MCF 10A (cell line): ENCODE data around the gene TNS3. TPM values are rescaled to one million over a fixed set of nuclear protein-coding genes. Genes with fewer than 3 reads are reported as not detected.
A peak's percentile ranks its signal among the peaks of the same experiment; 100 is the strongest.

Source experiments
- BruUV-seq: library from RNA; stranded (reverse); fragments of 400-500 nt; replicated peaks from 2 replicates; lab custom pipeline; 2021; lab: Mats Ljungman, UMichigan
- CTCF ChIA-PET: fragments of 300-600 bp; sonication (Branson Sonifier 250); formaldehyde crosslinking; extraction: SDS; loops from one replicate; lab custom pipeline; 2021; ENCODE audit warnings: antibody characterized with exemption, inconsistent platforms; lab: Yijun Ruan, JAX
- POLR2A ChIA-PET: fragments of 300-600, 350-650 bp; sonication (Branson Sonifier 250); formaldehyde crosslinking; extraction: SDS; loops from one replicate; lab custom pipeline; 2020; ENCODE audit warnings: antibody characterized with exemption, inconsistent platforms; lab: Yijun Ruan, JAX
- DNase-seq: peaks from one replicate; pipeline ENCODE4 v3.0.0-alpha.2; 2018; ENCODE audit not compliant: unreplicated experiment
- H3K27ac Mint-ChIP-seq: one replicate; pipeline ENCODE4 v1.8.0; 2022; ENCODE audit warnings: mild to moderate bottlenecking, low read depth, mixed read lengths; ENCODE audit not compliant: unreplicated experiment
- H3K27me3 Mint-ChIP-seq: one replicate; pipeline ENCODE4 v1.8.0; 2022; ENCODE audit warnings: mixed read lengths; ENCODE audit not compliant: insufficient read depth, unreplicated experiment
- H3K36me3 Mint-ChIP-seq: one replicate; pipeline ENCODE4 v1.8.0; 2022; ENCODE audit warnings: mild to moderate bottlenecking, moderate library complexity, mixed read lengths; ENCODE audit not compliant: insufficient read depth, unreplicated experiment
- H3K4me1 Mint-ChIP-seq: one replicate; pipeline ENCODE4 v1.8.0; 2022; ENCODE audit warnings: mixed read lengths; ENCODE audit not compliant: insufficient read depth, unreplicated experiment
- H3K4me3 Mint-ChIP-seq: one replicate; pipeline ENCODE4 v1.8.0; 2022; ENCODE audit warnings: mild to moderate bottlenecking, moderate library complexity, mixed read lengths; ENCODE audit not compliant: unreplicated experiment
- H3K9me3 Mint-ChIP-seq: one replicate; pipeline ENCODE4 v1.8.0; 2022; ENCODE audit warnings: mixed read lengths; ENCODE audit not compliant: unreplicated experiment
- intact Hi-C: fragments of 100-400 bp; cut with micrococcal nuclease; formaldehyde crosslinking; loops from 2 replicates; pipeline ENCODE4 v1.14.1; 2022
- total RNA-seq: library from RNA; stranded (reverse); gene quantifications from 2 replicates; pipeline ENCODE4 v1.2.3, GENCODE V29; 2022
- TF ChIP-seq, protein P1 (sequence below): fragments of 200-600 bp; IDR thresholded peaks from one replicate; pipeline ENCODE4 v1.8.0; 2022; ENCODE audit warnings: antibody characterized with exemption, mild to moderate bottlenecking; ENCODE audit not compliant: unreplicated experiment

TNS3 gene
- total RNA-seq, 1 experiment from 2014 or later, result 30.1 TPM

DNA sequence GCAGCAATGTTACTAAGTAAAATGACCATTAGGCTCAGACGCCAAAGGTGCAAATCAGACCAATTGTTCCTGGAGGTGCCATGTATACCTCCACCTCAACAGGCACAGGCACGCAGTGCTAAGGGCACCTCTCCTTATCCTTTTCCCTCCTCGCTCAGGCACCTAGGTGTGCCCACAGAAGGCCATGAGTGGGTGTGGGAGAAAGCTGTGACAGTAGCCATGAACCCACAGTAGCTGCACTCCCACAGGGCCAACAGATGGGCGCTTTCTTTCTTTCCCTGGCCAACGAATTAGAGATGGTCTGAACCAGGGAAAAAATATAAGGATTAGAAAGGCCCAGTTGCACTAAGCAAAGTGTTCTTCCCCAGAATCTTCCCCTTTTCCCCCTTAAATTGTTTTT, 15.5 kb upstream of the TNS3 start:
- intact Hi-C loops, result no loop called here
- Mint-ChIP-seq H3K4me1 (peaks cover 50% of the 10 kb centered on the region), H3K36me3 (no peaks in the 10 kb centered on the region), H3K27me3 (no peaks in the 10 kb centered on the region), H3K27ac (peak overlapping the region; percentile 56), H3K9me3 (peaks cover 7% of the 10 kb centered on the region), H3K4me3 (peak overlapping the region; percentile 40)
- TF ChIP-seq, protein P1, sequence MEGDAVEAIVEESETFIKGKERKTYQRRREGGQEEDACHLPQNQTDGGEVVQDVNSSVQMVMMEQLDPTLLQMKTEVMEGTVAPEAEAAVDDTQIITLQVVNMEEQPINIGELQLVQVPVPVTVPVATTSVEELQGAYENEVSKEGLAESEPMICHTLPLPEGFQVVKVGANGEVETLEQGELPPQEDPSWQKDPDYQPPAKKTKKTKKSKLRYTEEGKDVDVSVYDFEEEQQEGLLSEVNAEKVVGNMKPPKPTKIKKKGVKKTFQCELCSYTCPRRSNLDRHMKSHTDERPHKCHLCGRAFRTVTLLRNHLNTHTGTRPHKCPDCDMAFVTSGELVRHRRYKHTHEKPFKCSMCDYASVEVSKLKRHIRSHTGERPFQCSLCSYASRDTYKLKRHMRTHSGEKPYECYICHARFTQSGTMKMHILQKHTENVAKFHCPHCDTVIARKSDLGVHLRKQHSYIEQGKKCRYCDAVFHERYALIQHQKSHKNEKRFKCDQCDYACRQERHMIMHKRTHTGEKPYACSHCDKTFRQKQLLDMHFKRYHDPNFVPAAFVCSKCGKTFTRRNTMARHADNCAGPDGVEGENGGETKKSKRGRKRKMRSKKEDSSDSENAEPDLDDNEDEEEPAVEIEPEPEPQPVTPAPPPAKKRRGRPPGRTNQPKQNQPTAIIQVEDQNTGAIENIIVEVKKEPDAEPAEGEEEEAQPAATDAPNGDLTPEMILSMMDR, result no peak
- BruUV-seq, result no TSS peak
- DNase-seq, result no peak
- ChIA-PET CTCF (interaction anchor here (0.6 to 1.7 kb wide), 4 partner anchors 13 to 331 kb away, joined by 3 to 6 read pairs (median 4); no protein-coding TSS in a partner anchor), POLR2A (interaction anchor here (0.6 to 3.2 kb wide), 9 partner anchors 10 to 244 kb away, joined by 3 to 10 read pairs (median 4); partner anchors contain the start of gene TNS3)

DNA sequence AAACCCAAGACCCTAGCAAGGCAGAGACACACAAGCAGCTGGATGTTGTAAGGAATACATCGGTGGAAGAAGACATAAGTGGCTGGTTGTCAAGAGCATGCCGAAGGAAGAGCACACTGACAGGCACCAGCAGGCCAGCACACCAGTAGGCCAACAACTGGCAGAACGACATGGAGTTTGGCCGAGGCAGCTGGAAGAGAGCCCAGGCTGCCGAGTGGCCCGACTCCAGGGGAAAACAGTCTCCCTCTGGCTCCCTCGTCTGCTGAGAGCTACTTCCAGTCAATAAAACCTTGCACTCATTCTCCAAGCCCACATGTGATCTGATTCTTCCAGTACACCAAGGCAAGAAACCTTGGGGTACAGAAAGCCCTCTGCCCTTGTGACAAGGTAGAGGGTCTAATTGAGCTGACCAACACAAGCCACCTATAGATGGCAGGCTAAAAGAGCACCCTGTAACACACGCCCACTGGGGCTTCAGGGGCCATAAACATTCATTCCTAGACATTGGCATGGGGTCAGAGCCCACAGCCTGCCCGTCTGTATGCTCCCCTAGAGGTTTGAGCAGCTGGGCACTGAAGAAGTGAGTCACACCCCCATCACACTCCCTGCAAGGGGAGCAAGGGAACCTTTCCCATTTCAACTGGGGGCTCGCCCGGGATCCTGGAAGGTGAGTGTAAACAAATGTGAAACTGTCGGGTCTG, 14.7 kb upstream of the TNS3 start:
- H3K36me3 Mint-ChIP-seq, result no peaks in the 10 kb centered on the region
- TF ChIP-seq, protein P1, result no peak
- intact Hi-C loops, result no loop called here
- H3K4me1 Mint-ChIP-seq, result peaks cover 50% of the 10 kb centered on the region
- peak overlapping the region; percentile 40 for H3K4me3 Mint-ChIP-seq
- no peaks in the 10 kb centered on the region for H3K27me3 Mint-ChIP-seq
- ChIA-PET POLR2A (interaction anchor here (0.6 to 3.2 kb wide), 9 partner anchors 9 to 245 kb away, joined by 3 to 10 read pairs (median 4); partner anchors contain the start of gene TNS3), CTCF (interaction anchor here (0.6 to 1.7 kb wide), 8 partner anchors 9 to 330 kb away, joined by 3 to 6 read pairs (median 4); no protein-coding TSS in a partner anchor)
- peak overlapping the region; percentile 56 for H3K27ac Mint-ChIP-seq
- peak; percentile 84 for DNase-seq
- BruUV-seq, result no TSS peak
- peaks cover 7% of the 10 kb centered on the region for H3K9me3 Mint-ChIP-seq

DNA sequence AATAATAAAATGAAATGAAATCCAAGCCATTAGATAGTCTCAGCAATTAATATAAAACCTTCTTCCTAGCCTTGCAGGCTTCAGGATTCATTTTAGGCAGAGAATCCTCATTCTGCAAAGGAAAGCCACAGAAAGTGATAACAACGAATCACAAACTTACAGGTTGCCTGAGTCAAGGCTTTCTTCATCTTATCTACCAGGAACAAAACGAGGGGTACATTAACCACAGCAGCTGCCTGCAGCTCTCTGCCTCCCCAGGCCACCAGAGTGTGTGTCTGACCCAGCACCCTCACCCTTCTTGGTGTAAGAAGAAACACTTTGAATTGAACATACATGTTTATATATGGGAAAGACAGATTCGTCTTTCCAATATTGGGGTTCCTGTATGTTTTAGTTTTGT, 12.5 kb upstream of the TNS3 start:
- no peak for DNase-seq
- H3K36me3 Mint-ChIP-seq, result no peaks in the 10 kb centered on the region
- no peak overlapping the region for H3K27ac Mint-ChIP-seq
- peaks cover 7% of the 10 kb centered on the region for H3K9me3 Mint-ChIP-seq
- no TSS peak for BruUV-seq
- intact Hi-C loops, result no loop called here
- POLR2A ChIA-PET, result interaction anchor here (0.7 kb wide), 1 partner anchor 123 kb away, joined by 3 read pairs; no protein-coding TSS in a partner anchor
- H3K4me3 Mint-ChIP-seq, result no peak overlapping the region
- H3K4me1 Mint-ChIP-seq, result peaks cover 41% of the 10 kb centered on the region
- no peaks in the 10 kb centered on the region for H3K27me3 Mint-ChIP-seq
- TF ChIP-seq, protein P1, result no peak
- CTCF ChIA-PET, result interaction anchor here (0.6 to 0.9 kb wide), 4 partner anchors 9 to 1964 kb away, joined by 3 to 4 read pairs (median 3); partner anchors contain the start of gene TNS3
